Stimulated activated CD4-positive, alpha-beta T cell treated with anti-CD3 and anti-CD28 coated beads, Interleukin-12 subunit alpha, Interleukin-12 subunit beta, amount 100 ng/mL, for 48 hours (primary cell): Measurements from ENCODE around the gene GLDC.

Source experiments
- DNase-seq, 3 donors: peaks; one replicate each; pipeline ENCODE4 v3.0.0-alpha.2; 2020; ENCODE audit warnings: low read depth in 2 of 3, low spot score in 1 of 3

Gene GLDC

DNA sequence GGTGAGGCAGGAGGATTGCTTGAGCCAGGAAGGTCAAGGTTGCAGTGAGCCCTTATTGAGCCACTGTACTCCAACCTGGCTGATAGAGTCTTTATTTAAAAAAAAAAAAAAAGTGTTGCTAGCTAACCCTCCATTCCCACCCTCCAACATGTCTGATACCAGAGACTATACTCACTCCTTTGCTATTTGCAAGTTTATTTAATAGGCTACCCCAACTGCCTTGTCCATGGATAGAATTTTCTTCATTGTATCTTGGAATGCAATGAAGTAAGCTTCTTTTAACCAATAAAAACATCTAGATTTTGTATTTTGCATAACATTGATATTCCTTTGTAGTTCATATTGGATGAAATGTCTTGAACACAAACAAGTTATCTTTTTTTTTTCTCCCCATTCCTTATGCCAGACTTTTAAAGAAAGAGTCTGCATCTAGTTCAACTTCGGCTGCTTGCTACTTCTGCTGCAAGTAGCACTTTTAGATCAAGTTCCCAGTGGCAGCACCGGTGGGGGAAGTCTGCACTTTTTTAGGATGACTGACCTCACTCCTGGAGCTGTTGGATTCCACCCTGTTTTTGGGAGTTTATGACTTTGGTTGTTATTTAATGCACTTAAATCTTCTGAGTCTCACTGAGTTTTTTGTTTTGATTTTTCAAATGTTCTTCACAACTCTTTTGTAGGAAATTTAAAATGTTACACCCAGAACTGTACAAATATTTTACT is 120.0 kb downstream of the GLDC start:
- DNase-seq, result no peak

DNA sequence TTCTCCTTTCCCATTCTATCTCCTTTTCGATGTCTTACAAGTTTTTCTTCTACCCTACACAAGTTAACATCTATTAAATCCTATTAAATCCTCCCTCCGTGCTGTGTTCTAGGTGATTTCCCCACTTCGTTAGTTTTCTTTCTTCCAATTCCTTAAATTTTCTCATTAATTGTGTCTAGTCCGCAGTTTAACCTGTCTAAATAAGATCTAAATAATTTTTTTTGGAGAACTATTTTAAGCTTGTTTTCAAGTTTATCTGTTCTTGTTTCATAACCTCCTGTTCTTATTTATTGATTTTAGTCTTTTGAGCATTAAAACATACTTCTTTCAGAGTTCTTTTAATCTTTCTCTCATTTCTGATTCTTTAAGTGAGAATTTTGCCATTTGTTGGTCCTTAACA is 123.3 kb downstream of the GLDC start:
- DNase-seq, result no peak

DNA sequence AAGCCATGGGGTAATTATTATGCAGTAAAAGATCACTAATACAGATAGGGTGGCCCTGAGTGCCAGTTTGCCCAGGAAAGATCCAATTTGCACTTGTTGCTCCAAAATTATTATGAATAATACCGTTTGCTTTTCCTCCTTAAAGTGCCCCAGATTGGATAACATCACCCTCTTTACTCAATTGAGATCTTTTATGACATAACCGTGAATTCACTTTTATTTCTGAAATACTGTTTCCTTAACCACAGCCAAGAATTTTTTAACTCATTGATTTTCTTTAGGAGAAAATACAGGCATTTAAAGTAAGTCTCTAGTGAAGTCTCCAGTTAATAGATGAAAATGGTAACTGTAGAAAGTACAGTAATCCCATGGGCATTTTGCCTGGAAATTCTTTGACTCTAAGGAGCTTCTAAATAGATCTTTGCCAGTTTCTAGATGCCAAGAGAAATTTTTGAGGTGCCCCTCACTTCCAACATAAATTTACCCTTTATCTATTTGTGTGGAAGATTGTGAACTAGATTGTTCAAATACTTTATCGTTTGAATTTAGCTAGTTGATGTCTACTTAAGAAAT is 133.4 kb downstream of the GLDC start:
- DNase-seq, result no peak

DNA sequence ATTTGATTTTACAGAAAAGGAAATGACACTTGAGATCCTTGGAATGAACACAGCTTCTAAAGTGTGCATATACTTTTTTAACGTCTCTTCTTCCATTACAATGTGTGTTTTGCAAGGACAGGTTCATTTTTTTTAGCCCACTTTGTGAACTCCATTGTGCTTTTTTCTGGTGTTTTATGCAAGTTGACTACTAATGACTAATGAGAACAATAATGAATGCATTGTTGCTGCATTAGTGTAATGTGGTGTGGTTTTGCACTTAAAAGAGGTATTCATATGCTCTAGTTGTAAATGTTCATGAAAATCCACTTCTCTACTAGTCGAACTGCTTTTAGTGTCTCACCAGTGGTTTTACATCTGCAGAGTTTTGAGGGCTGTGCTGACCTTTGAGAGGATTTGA is 139.0 kb downstream of the GLDC start:
- DNase-seq, result no peak

DNA sequence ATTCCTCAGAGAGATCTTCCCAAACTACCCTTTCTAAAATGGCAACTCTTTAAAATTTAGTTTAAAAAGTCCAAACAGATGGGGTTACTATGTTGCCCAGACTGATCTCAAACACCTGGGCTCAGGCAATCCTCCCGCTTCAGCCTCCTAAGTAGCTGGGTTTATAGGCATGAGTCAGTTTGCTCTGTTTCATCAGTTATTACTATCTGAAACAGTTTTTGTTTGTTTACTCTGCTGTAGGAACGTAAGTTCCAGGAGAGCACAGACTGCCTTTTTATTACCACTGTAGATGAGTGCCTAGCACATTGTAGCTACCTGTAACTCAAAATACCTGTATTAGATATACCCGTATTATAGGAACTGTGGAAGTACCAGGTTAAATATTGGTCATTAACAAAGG is 143.1 kb downstream of the GLDC start:
- no peak for DNase-seq

DNA sequence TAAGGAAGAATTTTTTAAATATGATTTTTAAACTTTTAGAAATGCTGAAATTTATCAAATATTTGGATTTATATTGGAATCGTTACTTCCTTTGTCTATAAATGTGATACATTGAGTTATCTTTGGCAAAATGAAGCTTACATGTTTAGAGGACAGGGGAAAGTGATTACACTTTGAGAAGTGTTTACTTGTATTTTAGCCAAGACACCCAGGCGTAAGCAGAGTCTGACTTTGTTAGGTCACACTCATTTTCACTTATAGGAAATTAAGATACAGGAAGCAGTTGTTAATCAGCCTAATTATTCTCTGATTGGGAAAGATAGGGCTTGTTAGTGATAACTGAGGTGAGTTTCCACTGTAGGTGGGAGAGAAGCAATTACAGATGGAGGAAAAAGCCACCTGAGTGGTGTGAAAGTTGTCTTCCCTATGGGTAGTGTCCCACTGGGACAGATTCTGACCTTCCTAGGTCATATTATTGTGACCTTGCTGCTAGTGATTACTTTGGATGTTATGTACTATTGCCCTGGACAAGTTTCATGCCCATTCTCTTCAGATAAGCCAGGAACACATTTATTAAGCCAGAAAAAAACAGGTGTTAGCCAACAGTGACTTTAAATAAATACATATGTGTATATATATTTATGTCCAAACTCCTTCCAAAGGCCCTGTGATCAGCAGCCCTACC is 143.9 kb downstream of the GLDC start:
- no peak for DNase-seq

DNA sequence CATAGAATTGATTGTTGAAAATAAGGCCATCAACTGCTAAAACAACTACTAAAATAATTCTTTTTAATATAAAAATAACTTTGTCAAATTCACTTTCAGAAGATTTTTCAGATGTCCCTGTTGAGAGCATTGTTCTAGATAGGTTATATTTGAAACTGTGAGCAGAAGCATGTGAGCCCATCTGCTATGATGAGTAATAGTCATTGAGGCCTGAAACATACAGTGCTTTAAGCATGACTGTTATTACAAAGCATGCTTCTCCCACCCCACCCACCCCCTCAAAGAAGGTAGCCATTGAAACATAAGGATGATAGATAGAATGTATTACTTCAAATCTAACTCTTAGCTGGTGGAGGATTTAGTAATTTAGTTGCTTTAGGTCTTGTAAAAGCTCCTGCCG is 146.5 kb downstream of the GLDC start:
- DNase-seq, result no peak

DNA sequence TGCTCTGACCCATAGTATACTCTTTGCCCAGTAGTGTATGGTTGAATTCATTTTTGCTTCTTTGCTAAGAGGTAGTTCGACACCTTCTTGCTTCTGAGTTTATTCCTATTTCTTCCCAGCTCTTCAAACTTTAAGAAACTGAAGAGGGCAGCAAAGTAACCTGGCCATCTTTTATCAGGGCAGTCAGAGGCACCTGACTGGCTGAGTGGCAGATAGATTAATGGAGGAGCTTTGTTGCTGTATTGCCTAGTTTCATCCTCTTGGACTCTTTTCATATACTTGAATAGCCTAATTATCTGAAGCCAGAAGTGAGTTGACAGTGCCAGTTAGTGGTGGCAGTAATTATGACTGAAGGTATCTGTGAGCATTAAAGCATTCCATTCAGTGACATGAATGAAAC is 150.1 kb downstream of the GLDC start:
- no peak for DNase-seq

DNA sequence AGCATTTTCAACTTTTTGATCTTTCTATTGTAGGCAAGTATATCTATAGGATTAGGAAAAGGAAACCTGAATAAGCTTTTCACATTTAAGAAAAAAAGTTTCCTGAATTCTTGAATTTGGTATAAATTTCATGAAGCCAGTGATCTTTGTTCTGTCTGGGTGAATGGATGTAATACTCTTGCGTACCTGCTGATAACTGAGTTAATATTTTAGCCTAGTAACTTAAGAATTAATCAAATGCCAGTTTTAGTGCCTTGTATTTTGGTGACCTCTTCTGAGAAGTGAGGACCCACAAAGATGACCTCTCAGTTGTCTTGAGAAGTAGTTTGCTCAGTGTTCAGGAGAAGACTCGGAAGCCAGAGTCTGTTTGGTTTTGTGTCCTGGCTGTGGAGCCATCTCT is 154.7 kb downstream of the GLDC start:
- DNase-seq, result no peak

DNA sequence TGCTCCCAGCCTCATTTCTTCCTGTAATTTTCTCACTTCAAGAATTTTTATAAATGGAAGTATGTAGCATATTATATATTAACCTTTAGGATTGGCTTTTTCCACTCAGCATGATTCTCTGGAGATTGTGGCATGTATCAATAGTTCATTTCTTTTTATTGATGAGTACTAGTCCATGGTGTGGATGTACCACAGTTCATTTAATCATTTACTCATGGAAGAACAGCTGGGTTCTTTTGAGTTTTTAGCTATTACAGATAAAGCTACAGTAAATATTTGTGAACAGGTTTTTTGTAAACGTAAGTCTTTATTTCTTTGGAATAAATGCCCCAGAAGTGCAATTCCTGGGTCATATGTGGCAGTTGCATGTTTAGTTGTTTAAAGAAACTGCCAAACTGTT is 156.4 kb downstream of the GLDC start:
- no peak for DNase-seq

DNA sequence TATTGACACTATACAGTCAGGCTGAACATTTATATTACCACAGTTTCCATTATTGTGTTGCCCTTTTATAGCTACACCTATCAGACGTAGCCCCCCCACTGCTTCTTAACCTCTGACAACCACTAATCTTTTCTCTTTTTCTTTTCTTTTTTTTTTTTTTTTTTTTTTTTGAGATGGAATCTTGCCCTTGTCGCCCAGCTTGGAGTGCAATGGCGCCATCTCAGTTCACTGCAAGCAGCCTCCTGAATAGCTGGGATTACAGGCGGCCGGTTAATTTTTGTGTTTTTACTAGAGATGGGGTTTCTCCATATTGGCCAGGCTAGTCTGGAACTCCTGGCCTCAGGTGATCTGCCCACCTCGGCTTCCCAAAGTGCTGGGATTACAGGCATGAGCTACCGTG is 157.1 kb downstream of the GLDC start:
- DNase-seq, result no peak

DNA sequence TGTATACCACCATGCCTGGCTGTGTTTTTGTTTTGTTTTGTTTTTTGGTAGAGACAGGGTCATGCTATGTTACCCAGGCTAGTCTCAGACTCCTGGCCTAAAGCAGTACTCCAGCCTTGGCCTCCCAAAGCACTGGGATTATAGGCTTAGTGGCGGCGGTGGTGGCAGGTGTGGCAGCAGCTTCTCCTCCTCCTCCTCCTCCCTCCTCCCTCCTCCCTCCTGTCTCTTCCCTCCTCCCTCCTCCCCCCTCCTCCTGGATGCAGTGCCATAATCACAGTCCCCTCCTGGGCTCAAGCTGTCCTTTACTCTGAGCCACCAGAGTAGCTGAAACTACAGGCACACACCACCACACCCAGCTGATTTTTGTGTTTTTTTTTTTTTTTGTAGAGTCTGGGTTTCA is 161.3 kb downstream of the GLDC start:
- no peak for DNase-seq
